Neural crest cell (in vitro differentiated cells): Measurements from ENCODE around the gene SMAD4. TPM values are rescaled to one million over a fixed set of nuclear protein-coding genes. Genes with fewer than 3 reads are reported as not detected.

Experiments used
- DNase-seq: peaks from one replicate; pipeline ENCODE4 v3.0.0; 2021; ENCODE audit warnings: low read depth, mixed read lengths, low spot score
- H3K27ac Mint-ChIP-seq: one replicate; pipeline ENCODE4 v1.8.0; 2021; ENCODE audit warnings: mild to moderate bottlenecking, mixed read lengths; ENCODE audit not compliant: unreplicated experiment
- H3K27me3 Mint-ChIP-seq: 2 replicates; pipeline ENCODE4 v1.8.0; 2021; ENCODE audit warnings: low read depth, mild to moderate bottlenecking, mixed read lengths
- H3K36me3 Mint-ChIP-seq: 2 replicates; pipeline ENCODE4 v1.8.0; 2021; ENCODE audit warnings: low read depth, mild to moderate bottlenecking, mixed read lengths
- H3K4me1 Mint-ChIP-seq: 2 replicates; pipeline ENCODE4 v1.8.0; 2021; ENCODE audit warnings: mixed read lengths
- H3K4me3 Mint-ChIP-seq: one replicate; pipeline ENCODE4 v1.8.0; 2021; ENCODE audit warnings: mild to moderate bottlenecking, mixed read lengths
- H3K9me3 Mint-ChIP-seq: 2 replicates; pipeline ENCODE4 v1.8.0; 2021; ENCODE audit warnings: mixed read lengths
- total RNA-seq: library from RNA; stranded (reverse); gene quantifications from 2 replicates; pipeline ENCODE4 v1.2.1, GENCODE V29; 2021
- TF ChIP-seq, protein P1 (sequence below): fragments of 200-600 bp; sonication (generic); conservative IDR thresholded peaks from 2 replicates; pipeline ENCODE4 v1.5.0; 2021; ENCODE audit warnings: antibody characterized with exemption, mild to moderate bottlenecking

The SMAD4 gene
- total RNA-seq, 1 donor from 2014 or later: 151 TPM

DNA sequence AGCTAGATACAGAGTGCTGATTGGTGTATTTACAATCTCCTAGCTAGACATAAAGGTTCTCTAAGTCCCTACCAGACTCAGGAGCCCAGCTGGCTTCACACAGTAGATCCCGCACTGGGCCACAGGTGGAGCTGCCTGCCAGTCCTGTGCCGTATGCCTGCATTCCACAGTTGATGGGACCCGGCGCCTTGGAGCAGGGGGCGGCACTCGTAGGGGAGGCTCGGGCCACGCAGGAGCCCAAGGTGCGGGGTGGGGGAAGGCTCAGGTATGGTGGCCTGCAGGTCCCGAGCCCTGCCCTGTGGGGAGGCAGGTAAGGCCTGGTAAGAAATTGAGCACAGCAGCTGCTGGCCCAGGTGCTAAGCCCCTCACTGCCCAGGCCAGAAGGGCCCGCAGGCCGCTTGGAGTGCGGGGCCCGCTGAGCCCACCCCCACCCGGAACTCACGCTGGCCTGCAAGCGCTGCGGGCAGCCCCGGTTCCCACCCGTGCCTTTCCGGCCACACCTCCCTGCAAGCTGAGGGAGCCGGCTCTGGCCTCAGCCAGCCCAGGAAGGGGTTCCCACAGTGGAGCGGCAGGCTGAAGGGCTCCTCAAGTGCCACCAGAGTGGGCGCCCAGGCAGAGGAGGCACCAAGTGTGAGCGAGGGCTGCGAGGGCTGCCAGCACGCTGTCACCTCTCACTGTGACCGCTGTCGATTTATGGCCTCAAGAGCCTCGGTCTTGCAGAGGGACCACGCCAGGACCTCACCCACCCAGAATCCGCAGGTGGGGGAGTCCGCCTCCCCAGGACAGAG lies 91.0 kb downstream of the SMAD4 start:
- no peak overlapping the region for H3K4me3 Mint-ChIP-seq
- H3K27ac Mint-ChIP-seq: no peak overlapping the region
- TF ChIP-seq, protein P1, sequence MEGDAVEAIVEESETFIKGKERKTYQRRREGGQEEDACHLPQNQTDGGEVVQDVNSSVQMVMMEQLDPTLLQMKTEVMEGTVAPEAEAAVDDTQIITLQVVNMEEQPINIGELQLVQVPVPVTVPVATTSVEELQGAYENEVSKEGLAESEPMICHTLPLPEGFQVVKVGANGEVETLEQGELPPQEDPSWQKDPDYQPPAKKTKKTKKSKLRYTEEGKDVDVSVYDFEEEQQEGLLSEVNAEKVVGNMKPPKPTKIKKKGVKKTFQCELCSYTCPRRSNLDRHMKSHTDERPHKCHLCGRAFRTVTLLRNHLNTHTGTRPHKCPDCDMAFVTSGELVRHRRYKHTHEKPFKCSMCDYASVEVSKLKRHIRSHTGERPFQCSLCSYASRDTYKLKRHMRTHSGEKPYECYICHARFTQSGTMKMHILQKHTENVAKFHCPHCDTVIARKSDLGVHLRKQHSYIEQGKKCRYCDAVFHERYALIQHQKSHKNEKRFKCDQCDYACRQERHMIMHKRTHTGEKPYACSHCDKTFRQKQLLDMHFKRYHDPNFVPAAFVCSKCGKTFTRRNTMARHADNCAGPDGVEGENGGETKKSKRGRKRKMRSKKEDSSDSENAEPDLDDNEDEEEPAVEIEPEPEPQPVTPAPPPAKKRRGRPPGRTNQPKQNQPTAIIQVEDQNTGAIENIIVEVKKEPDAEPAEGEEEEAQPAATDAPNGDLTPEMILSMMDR: no peak
- no peak for DNase-seq
- peaks cover 13% of the 10 kb centered on the region for H3K36me3 Mint-ChIP-seq
- H3K27me3 Mint-ChIP-seq: no peaks in the 10 kb centered on the region
- no peaks in the 10 kb centered on the region for H3K4me1 Mint-ChIP-seq
- peaks cover 10% of the 10 kb centered on the region for H3K9me3 Mint-ChIP-seq

DNA sequence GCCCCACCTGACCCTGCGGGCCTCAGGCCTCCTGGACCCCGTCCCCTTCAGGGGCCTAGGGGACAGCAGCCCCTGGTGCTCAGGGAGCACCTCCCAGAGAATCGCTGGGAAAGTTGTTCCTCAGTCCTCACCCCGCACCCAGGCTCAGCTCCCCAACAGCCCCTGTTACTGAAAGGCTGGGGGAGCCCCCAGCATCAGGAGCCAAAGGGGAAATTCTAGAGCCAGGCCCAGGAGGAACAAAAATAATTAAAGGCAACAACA lies 91.5 kb downstream of the SMAD4 start:
- H3K27me3 Mint-ChIP-seq: no peaks in the 10 kb centered on the region
- no peak overlapping the region for H3K27ac Mint-ChIP-seq
- no peak overlapping the region for H3K4me3 Mint-ChIP-seq
- DNase-seq: no peak
- no peaks in the 10 kb centered on the region for H3K4me1 Mint-ChIP-seq
- TF ChIP-seq, protein P1: no peak
- H3K9me3 Mint-ChIP-seq: peaks cover 10% of the 10 kb centered on the region
- peaks cover 13% of the 10 kb centered on the region for H3K36me3 Mint-ChIP-seq

GRCh38 chr18:51122266-51123045 lies 92.4 kb downstream of the SMAD4 start:
- no peaks in the 10 kb centered on the region for H3K4me1 Mint-ChIP-seq
- no peak overlapping the region for H3K27ac Mint-ChIP-seq
- no peak overlapping the region for H3K4me3 Mint-ChIP-seq
- TF ChIP-seq, protein P1: no peak
- peaks cover 10% of the 10 kb centered on the region for H3K9me3 Mint-ChIP-seq
- peaks cover 11% of the 10 kb centered on the region for H3K36me3 Mint-ChIP-seq
- H3K27me3 Mint-ChIP-seq: no peaks in the 10 kb centered on the region
- no peak for DNase-seq

GRCh38 chr18:51123046-51123395 lies 93.0 kb downstream of the SMAD4 start:
- H3K36me3 Mint-ChIP-seq: peaks cover 11% of the 10 kb centered on the region
- H3K27me3 Mint-ChIP-seq: no peaks in the 10 kb centered on the region
- H3K9me3 Mint-ChIP-seq: peaks cover 10% of the 10 kb centered on the region
- no peak for DNase-seq
- H3K27ac Mint-ChIP-seq: no peak overlapping the region
- TF ChIP-seq, protein P1: no peak
- H3K4me3 Mint-ChIP-seq: no peak overlapping the region
- H3K4me1 Mint-ChIP-seq: no peaks in the 10 kb centered on the region

DNA sequence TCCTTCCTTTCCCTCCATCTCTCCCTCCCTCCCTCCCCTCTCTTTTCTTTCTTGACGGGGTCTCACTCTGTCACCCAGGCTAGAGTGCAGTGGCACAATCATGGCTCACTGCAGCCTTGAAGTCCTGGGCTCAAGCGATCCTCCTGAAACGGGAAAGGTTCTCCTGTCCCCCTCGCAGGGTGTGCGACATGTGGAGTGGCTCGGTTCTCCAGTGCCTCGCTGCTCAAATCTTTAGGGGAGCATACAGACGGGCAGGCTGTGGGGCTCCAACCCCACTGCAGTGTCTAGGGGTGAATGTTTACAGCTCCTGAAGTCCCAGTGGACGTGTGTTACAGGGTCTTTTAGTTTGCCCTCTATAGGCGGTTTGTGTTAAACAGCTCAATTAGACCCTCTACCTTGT lies 93.5 kb downstream of the SMAD4 start:
- Mint-ChIP-seq H3K9me3 (peaks cover 7% of the 10 kb centered on the region), H3K36me3 (peaks cover 7% of the 10 kb centered on the region), H3K27me3 (no peaks in the 10 kb centered on the region), H3K4me1 (no peaks in the 10 kb centered on the region), H3K27ac (no peak overlapping the region), H3K4me3 (no peak overlapping the region)
- DNase-seq: no peak
- TF ChIP-seq, protein P1: no peak
